Erythroblast (primary cell): ENCODE data around the gene UBE4B.
"Not testable (repeated sequence)": the region's sequence is repeated elsewhere in the genome, so short reads cannot be mapped to it uniquely, and the experiment has no call there.

ENCODE experiments used
- DNase-seq, 2 experiments: peaks; one replicate each; lab custom pipeline; 2025; lab: John Stamatoyannopoulos, UW
- GATA1 ChIP-seq: IDR thresholded peaks from 2 replicates; pipeline ENCODE4 v1.6.1; 2011; ENCODE audit warnings: low read depth, mild to moderate bottlenecking, control low read depth, low read length, moderate library complexity
- POLR2A ChIP-seq: IDR thresholded peaks from 2 replicates; pipeline ENCODE4 v1.6.1; 2011; ENCODE audit warnings: mild to moderate bottlenecking, low read length

The UBE4B gene

DNA sequence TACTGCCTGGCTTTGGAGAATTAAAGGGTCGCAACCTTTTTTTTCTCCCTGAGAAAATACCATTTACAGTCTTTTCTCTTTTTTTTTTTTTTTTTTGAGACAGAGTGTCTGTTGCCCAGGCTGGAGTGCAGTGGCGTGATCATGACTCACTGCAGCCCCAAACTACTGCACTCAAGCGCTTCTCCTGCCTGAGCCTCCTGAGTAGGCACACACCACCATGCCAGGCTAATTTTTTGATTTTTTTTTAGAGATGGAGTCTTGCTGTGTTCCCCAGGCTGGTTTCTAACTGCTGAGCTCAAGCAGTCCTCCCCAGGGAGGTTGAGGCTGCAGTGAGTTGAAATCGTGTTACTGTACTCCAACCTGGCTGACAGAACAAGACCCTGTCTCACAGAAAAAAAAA is 24.6 kb downstream of the UBE4B start:
- no peak for DNase-seq
- TF ChIP-seq POLR2A (no peak), GATA1 (no peak)

DNA sequence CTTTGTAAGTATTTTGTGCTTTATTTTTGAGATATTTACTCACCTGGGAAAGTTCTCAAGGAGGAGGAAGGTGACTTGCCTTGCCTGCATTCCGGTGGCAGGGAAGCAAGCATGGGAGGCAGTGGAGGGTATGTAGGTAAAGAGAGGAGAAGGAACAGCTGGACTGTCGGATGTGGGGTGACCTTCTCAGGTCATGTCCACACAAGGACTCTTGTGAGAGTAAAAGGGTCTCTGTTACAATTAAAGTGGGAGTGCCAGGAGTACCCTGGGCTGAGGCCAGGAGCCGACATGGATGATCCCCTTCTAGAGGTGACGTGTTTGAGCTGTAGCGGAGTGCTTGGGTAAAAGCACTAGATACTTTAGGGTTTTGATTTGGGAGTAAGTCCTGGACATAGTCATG is 25.0 kb downstream of the UBE4B start:
- TF ChIP-seq GATA1 (no peak), POLR2A (no peak)
- DNase-seq: no peak

DNA sequence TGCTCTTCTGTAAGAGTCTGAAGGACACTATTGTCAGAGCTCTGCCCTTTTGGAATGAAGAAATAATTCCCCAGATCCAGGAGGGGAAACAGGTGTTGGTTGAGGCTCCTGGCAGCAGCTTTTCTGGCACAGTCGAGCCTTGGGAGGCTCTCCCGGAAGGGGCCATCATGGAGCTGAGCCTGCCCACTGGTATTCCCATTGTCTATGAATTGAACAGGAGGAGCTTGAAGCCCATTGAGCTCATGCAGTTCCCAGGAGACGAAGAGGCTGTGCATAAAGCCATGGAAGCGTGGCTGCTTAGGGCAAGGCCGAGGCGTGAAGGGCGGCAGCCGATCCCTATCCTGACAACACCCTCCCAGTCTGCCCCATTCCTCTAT is 26.6 kb downstream of the UBE4B start:
- TF ChIP-seq GATA1 (no peak), POLR2A (no peak)
- DNase-seq: no peak

- no peak for TF ChIP-seq POLR2A
- no peak for TF ChIP-seq GATA1
- DNase-seq: no peak
Measured at GRCh38 chr1:10060311-10061100, 27.7 kb downstream of the UBE4B start.

- TF ChIP-seq GATA1 (no peak), POLR2A (no peak)
- DNase-seq: no peak
Measured at GRCh38 chr1:10061276-10061675, 28.5 kb downstream of the UBE4B start.

DNA sequence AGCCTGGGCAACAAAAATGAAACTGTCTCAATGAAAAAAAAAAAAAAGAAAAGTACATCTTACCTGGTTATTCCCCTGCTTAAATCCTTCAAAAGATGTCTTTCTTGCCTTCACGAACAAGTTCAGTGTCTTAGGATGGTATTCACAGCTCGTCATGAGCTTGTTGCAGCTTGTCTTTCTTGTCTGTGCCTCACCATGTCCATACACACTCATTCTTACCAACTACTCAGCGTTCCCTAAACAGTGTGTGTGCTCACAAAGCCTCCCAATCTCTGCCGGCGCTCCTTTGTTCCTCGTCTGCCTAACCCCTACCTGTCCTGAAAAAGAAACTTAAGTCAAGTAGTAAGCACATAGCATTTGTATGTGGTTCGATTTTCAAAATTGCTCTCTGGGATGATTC is 31.1 kb downstream of the UBE4B start:
- DNase-seq: no peak
- TF ChIP-seq GATA1 (no peak), POLR2A (no peak)

GRCh38 chr1:10064416-10065343 is 31.9 kb downstream of the UBE4B start:
- no peak for DNase-seq
- TF ChIP-seq POLR2A (no peak), GATA1 (no peak)

DNA sequence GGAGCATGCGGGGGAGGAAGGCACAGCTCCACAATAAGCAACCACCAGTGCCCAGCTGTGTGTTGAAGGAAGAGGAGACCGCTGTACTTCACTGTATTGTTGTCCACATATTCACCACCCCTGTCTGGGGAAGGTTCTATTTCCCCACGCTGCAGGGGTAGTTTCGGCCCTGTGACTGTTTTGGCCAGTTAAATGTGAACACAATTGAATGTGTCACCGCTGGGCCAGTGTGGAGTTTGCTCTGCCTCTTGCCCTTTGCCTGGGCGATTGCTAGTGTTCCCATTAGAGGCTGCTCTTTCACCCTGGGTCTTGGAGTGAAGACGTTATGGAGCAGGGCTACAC is 32.6 kb downstream of the UBE4B start:
- TF ChIP-seq GATA1: no peak
- TF ChIP-seq POLR2A: no peak
- DNase-seq: no peak

DNA sequence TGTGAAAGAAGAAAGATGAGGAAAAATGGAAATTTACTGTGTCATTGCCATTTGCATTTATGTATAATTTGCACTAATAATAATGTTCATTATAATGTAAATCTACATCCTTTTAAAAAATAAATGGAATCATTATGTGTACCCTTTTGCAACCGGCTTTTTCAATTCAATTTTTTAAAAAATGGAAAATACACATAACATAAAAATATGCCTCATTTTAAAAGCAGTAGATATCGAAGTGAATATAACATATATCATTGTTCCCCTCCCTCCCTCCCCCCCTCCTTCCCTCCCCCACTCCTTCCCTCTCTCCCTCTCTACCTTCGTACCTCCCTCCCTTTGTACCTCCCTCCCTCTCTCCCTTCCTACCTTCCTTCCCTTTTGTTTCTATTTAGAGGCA is 33.0 kb downstream of the UBE4B start:
- TF ChIP-seq POLR2A: no peak
- TF ChIP-seq GATA1: no peak
- no peak for DNase-seq

DNA sequence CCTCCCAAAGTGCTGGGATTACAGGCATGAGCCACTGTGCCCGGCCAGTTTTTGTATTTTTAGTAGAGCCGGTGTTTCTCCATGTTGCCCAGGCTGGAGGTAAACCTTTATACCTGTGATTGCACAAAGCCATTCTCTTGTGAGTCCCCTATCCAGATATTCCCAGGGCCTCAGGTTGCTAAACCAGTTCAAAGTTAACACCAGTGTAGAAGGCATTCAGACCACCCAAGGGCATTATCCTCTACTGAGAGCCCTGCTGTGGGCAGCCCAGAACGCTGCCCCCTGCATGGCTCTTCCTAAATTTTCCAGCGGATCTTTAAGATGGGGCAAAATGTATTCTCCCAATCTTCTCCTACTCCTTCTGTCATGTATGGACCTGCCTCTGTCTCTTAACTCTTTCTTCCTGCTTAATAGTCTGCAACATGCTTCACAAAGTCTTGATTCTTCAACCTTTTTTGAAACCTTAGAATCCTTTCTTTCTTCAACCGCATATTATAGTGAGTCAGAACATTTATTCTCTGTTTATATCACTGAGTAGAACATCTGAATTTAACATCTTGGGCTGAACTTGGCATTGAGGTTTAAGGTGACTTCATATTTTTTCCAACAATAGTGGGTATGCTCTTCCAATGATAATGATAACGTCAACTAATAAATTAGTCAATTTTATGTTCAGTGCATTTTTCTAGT is 36.0 kb downstream of the UBE4B start:
- no peak for TF ChIP-seq GATA1
- no peak for TF ChIP-seq POLR2A
- DNase-seq: no peak

DNA sequence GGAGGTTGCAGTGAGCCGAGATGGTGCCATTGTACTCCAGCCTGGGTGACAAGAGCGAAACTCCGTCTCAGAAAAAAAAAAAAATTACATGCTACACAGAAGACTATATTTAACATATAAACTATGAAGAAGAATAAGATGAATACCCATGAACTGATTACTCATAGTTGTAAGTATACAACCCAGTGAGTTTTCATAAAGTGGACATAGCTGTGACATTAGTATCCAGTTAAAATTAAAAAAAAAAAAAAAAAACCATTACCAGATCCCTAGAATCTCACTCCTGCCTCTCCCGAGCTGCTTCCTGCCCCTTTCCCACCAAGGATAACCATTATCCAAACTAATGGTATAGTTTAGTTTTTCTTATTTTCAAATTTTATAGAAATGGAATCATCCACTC is 37.4 kb downstream of the UBE4B start:
- TF ChIP-seq GATA1 (no peak), POLR2A (no peak)
- no peak for DNase-seq

GRCh38 chr1:10071640-10072039 is 38.9 kb downstream of the UBE4B start:
- DNase-seq: no peak
- TF ChIP-seq POLR2A: no peak
- no peak for TF ChIP-seq GATA1

GRCh38 chr1:10073371-10073770 is 40.6 kb downstream of the UBE4B start:
- not testable (repeated sequence) for DNase-seq
